HepG2 (cell line): ENCODE data around the gene GRK3. TPM values are rescaled to one million over a fixed set of nuclear protein-coding genes. Genes with fewer than 3 reads are reported as not detected.
"Not testable (repeated sequence)": the region's sequence is repeated elsewhere in the genome, so short reads cannot be mapped to it uniquely, and the experiment has no call there.

Source experiments
- ATAC-seq: fragments of 200-7000 bp; cut with Tn5 transposase; 3 replicates; pipeline ENCODE4 v1.9.1; 2020; ENCODE audit warnings: mild to moderate bottlenecking, moderate library complexity
- BruUV-seq: library from RNA; stranded (reverse); fragments of 400-500 nt; replicated peaks from 2 replicates; lab custom pipeline; 2021; lab: Mats Ljungman, UMichigan
- CTCF ChIA-PET: fragments of 300-600 bp; formaldehyde crosslinking; extraction: SDS; loops from one replicate; lab custom pipeline; 2021; ENCODE audit warnings: low total read pairs, inconsistent platforms, low intra/inter-chr PET ratio; lab: Yijun Ruan, JAX
- POLR2A ChIA-PET: fragments of 350-600 bp; sonication (Branson Sonifier 250); formaldehyde crosslinking; loops from one replicate; lab custom pipeline; 2020; ENCODE audit warnings: antibody characterized with exemption, inconsistent platforms; lab: Yijun Ruan, JAX
- DNase-seq: peaks from one replicate; pipeline ENCODE4 v3.0.0-alpha.2; 2015; ENCODE audit warnings: low spot score
- FAIRE-seq: peaks from 3 replicates; lab custom pipeline; 2011; peaks lifted over from hg19 to GRCh38; lab: Jason Lieb, UNC
- H2AFZ ChIP-seq: one replicate; pipeline ENCODE4 v1.6.1; 2011; ENCODE audit warnings: low read length, inconsistent platforms
- H3K27ac ChIP-seq: fragments of 300-600 bp; 3 replicates; pipeline ENCODE4 v1.8.0; 2011; ENCODE audit warnings: mixed run types, mild to moderate bottlenecking, mixed read lengths, low read length, inconsistent platforms; ENCODE audit not compliant: insufficient read depth; ENCODE audit errors: extremely low read length
- H3K27me3 ChIP-seq, 2 experiments: fragments of 200-600 bp in 1 of 2; 2 replicates in 1 of 2; 3 replicates in 1 of 2; pipeline versions ENCODE4 v1.6.0 to v1.8.0; 2011; ENCODE audit warnings: low read length in 2 of 2, mild to moderate bottlenecking in 2 of 2, moderate library complexity in 2 of 2, inconsistent platforms in 1 of 2; ENCODE audit not compliant: insufficient read depth in 2 of 2, control insufficient read depth in 1 of 2
- H3K36me3 ChIP-seq, 2 experiments: fragments of 200-600 bp in 1 of 2; replicated peaks in 1 of 2; 2 replicates in 1 of 2; 3 replicates in 1 of 2; pipeline versions ENCODE4 v1.5.1 to v1.8.0; 2011; ENCODE audit warnings: low read length in 2 of 2, inconsistent platforms in 1 of 2; ENCODE audit not compliant: insufficient read depth in 2 of 2, control insufficient read depth in 1 of 2
- H3K4me1 ChIP-seq: 2 replicates; pipeline ENCODE4 v1.5.1; 2012; ENCODE audit warnings: low read length, inconsistent platforms; ENCODE audit not compliant: insufficient read depth
- H3K4me2 ChIP-seq: 2 replicates; pipeline ENCODE4 v1.6.0; 2011; ENCODE audit warnings: low read depth, low read length, inconsistent platforms
- H3K4me3 ChIP-seq, 3 experiments: fragments of 200-600 bp in 1 of 3; sonication (generic), shearing (Covaris generic) in 1 of 3; replicated peaks in 1 of 3; 2 replicates each; pipeline ENCODE4 v1.5.1; 2011 to 2016; ENCODE audit warnings: low read length in 3 of 3, inconsistent platforms in 2 of 3, low read depth in 2 of 3, mild to moderate bottlenecking in 2 of 3, control low read depth in 1 of 3, mixed read lengths in 1 of 3; ENCODE audit not compliant: insufficient read depth in 1 of 3
- H3K79me2 ChIP-seq: one replicate; pipeline ENCODE4 v1.6.1; 2011; ENCODE audit warnings: low read length, inconsistent platforms; ENCODE audit not compliant: insufficient read depth
- H3K9ac ChIP-seq: 2 replicates; pipeline ENCODE4 v1.6.0; 2011; ENCODE audit warnings: mild to moderate bottlenecking, low read depth, low read length, inconsistent platforms; ENCODE audit not compliant: insufficient read depth
- H3K9me3 ChIP-seq: 2 replicates; pipeline ENCODE4 v1.5.1; 2012; ENCODE audit warnings: mild to moderate bottlenecking, low read length
- H4K20me1 ChIP-seq: 2 replicates; pipeline ENCODE4 v1.6.0; 2011; ENCODE audit warnings: inconsistent platforms, mild to moderate bottlenecking, low read length, moderate library complexity; ENCODE audit not compliant: insufficient read depth
- YY1 ChIP-seq: IDR thresholded peaks from 2 replicates; pipeline ENCODE4 v1.6.1; 2011; ENCODE audit warnings: low read length, low read depth, moderate library complexity, mild to moderate bottlenecking; ENCODE audit not compliant: insufficient read depth, insufficient replicate concordance
- ZNF570 ChIP-seq: sonication (generic); formaldehyde crosslinking; IDR thresholded peaks from 2 replicates; pipeline ENCODE4 v1.4.0; 2020; ENCODE audit warnings: mild to moderate bottlenecking, missing genetic modification reagents, borderline replicate concordance
- ZNF773 ChIP-seq: sonication (generic); formaldehyde crosslinking; IDR thresholded peaks from 2 replicates; pipeline ENCODE4 v1.4.0; 2020; ENCODE audit warnings: missing genetic modification reagents, borderline replicate concordance
- WGBS: methylation state at CpG from one replicate; pipeline ENCODE4 v1.1.6; 2017; ENCODE audit warnings: low lambda C conversion rate; 5-methylcytosine and 5-hydroxymethylcytosine counted together
- in situ Hi-C: cut with HindIII; loops from 2 replicates; pipeline ENCODE4 v1.10.0; 2017; ENCODE audit warnings: low pct_unique_long_range_greater_than_20kb; ENCODE audit not compliant: extremely low pct_ligation_motif_present
- intact Hi-C: fragments of 100-400 bp; cut with micrococcal nuclease; formaldehyde crosslinking; loops from one replicate; pipeline ENCODE4 v1.10.0; 2022; ENCODE audit not compliant: unreplicated experiment
- polyA plus RNA-seq, 8 experiments: library from polyadenylated mRNA; depleted of rRNA in 3 of 8; stranded (reverse) in 7 of 8; unstranded in 1 of 8; fragments of >200 nt; fragmentation: Illumina TruSeq in 4 of 8; extraction: Trizol in 4 of 8; gene quantifications; 2 replicates each; pipeline versions ENCODE4 v1.2.1 to v1.2.3, GENCODE V29; 2011 to 2016; ENCODE audit warnings: low read depth in 4 of 8, missing spikeins in 1 of 8, mixed read lengths in 1 of 8; ENCODE audit not compliant: insufficient read depth in 1 of 8
- total RNA-seq, 5 experiments: library from RNA; depleted of rRNA; stranded (reverse); fragments of >200 nt; fragmentation: Illumina TruSeq; extraction: Trizol; gene quantifications; 2 replicates each; pipeline ENCODE4 v1.2.3, GENCODE V29; 2016; ENCODE audit warnings: low read depth in 1 of 5

GRK3 gene
- total and polyA plus RNA-seq, 2 of the 13 experiments (the other 11 are each of a cell fraction or from before 2014, with no cell fraction given): 8.5 to 16.7 TPM

- H3K27me3 ChIP-seq, H2AFZ ChIP-seq, POLR2A ChIA-PET, H3K4me1 ChIP-seq, CTCF ChIA-PET, FAIRE-seq, BruUV-seq, ATAC-seq, H3K4me2 ChIP-seq, H3K4me3 ChIP-seq, H3K9me3 ChIP-seq, H4K20me1 ChIP-seq, H3K27ac ChIP-seq, intact Hi-C loops, DNase-seq, H3K9ac ChIP-seq, H3K79me2 ChIP-seq, H3K36me3 ChIP-seq: not testable (repeated sequence)
- WGBS: 91% methylated on average over 5 of the region's 6 CpGs
- in situ Hi-C loops: loop anchor here (5.0 kb wide), 1 partner anchor 294 kb away; no protein-coding TSS in a partner anchor
Measured at GRCh38 chr22:25581452-25581851, 17.0 kb downstream of the GRK3 start.

GRCh38 chr22:25582946-25583345 lies 18.5 kb downstream of the GRK3 start:
- Histone ChIP-seq H3K4me2 (no peak overlapping the region), H3K79me2 (peaks cover 9% of the 10 kb centered on the region), H3K4me1 (no peaks in the 10 kb centered on the region), H4K20me1 (no peaks in the 10 kb centered on the region), H3K36me3 (peaks cover 0 to 4% of the 10 kb centered on the region in 2 experiments; a peak in 1 of 5 replicates), H3K27ac (no peak overlapping the region), H3K9me3 (no peaks in the 10 kb centered on the region), H3K9ac (no peak overlapping the region), H2AFZ (no peak overlapping the region), H3K27me3 (no peaks in the 10 kb centered on the region), H3K4me3 (no peak overlapping the region)
- no TSS peak for BruUV-seq
- ATAC-seq: no peak
- CTCF ChIA-PET: no interaction called here
- in situ Hi-C loops: loop anchor here (5.0 kb wide), 1 partner anchor 296 kb away; no protein-coding TSS in a partner anchor
- POLR2A ChIA-PET: no interaction called here
- 88% methylated on average over 5 of the region's 5 CpGs for WGBS
- no peak for FAIRE-seq
- DNase-seq: peak; percentile 2
- TF ChIP-seq YY1: no peak
- TF ChIP-seq ZNF570: no peak
- no peak for TF ChIP-seq ZNF773 (CRISPR knock-in tag)
- intact Hi-C loops: no loop called here

- intact Hi-C loops, H3K4me2 ChIP-seq, H3K4me1 ChIP-seq, H3K36me3 ChIP-seq, ATAC-seq, H3K79me2 ChIP-seq, BruUV-seq, H4K20me1 ChIP-seq, H3K9me3 ChIP-seq, FAIRE-seq, H2AFZ ChIP-seq, H3K27me3 ChIP-seq, POLR2A ChIA-PET, H3K4me3 ChIP-seq, H3K9ac ChIP-seq, CTCF ChIA-PET, DNase-seq, H3K27ac ChIP-seq: not testable (repeated sequence)
- in situ Hi-C loops: loop anchor here (5.0 kb wide), 1 partner anchor 298 kb away; no protein-coding TSS in a partner anchor
- WGBS: 69% methylated on average over 5 of the region's 5 CpGs
Measured at GRCh38 chr22:25584993-25585392, 20.5 kb downstream of the GRK3 start.
